Measurements from ENCODE around the gene TRPC4AP. TPM values are rescaled to one million over a fixed set of nuclear protein-coding genes. Genes with fewer than 3 reads are reported as not detected.

The TRPC4AP gene
- total and polyA plus RNA-seq, 2 of the 8 experiments (the other 6 are each of a cell fraction or from before 2014, with no cell fraction given), result 73.1 to 74.8 TPM

DNA sequence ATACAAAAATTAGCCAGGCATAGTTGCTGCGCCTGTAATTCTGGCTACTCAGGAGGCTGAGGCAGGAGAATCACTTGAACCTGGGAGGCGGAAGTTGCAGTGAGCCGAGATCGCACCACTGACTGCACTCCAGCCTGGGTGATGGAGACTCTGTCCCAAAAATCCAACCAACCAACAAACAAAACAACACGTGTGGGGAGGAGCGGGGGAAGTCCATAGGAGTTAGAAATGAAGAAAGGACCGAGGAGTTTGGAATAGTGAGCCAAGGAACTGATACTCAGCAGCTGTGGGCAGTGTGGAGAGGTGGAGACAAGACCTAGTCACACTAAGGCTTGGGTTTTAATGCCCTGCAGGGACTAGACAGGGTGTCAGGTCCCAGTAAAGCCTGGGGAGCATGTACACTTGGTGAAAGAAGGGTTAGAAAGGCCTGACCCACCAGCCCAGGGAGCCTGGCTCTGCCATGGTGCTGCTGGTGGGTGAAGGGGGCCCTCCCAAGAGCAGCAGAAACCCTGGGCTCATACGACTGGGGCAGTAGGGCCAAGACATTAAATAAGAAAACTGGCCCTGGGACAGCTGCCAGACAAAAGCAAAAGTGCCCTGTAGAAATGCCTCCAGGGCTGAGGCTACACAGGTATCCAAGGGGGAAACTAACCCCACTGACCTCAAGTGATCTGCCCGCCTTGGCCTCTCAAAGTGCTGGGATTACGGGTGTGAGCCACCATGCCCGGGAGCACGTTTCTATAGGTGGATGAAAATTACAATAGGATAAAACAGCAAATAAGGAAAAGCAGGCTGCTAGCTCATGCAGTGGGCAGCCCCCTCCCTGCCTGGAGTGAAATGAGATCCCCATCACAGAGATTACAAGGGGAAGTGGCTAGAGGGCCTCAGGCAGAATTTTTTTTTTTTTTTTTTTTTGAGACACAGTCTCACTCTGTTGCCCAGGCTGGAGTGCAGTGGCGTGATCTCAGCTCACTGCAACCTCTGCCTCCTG, 78.9 kb downstream of the TRPC4AP start (continued):
- TF ChIP-seq, protein P1, sequence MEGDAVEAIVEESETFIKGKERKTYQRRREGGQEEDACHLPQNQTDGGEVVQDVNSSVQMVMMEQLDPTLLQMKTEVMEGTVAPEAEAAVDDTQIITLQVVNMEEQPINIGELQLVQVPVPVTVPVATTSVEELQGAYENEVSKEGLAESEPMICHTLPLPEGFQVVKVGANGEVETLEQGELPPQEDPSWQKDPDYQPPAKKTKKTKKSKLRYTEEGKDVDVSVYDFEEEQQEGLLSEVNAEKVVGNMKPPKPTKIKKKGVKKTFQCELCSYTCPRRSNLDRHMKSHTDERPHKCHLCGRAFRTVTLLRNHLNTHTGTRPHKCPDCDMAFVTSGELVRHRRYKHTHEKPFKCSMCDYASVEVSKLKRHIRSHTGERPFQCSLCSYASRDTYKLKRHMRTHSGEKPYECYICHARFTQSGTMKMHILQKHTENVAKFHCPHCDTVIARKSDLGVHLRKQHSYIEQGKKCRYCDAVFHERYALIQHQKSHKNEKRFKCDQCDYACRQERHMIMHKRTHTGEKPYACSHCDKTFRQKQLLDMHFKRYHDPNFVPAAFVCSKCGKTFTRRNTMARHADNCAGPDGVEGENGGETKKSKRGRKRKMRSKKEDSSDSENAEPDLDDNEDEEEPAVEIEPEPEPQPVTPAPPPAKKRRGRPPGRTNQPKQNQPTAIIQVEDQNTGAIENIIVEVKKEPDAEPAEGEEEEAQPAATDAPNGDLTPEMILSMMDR (IDR thresholded peaks at IDR 0.05; ENCODE audit: control extremely low read depth in 1 of 3, insufficient read depth in 1 of 3, low read depth in 1 of 3, low read length in 3 of 3), result no peak
- no peak for TF ChIP-seq NANOG (IDR thresholded peaks at IDR 0.05; ENCODE audit: insufficient read depth, low read depth, low read length, poor library complexity, severe bottlenecking)
- no peak for TF ChIP-seq TEAD4 (IDR thresholded peaks at IDR 0.05; ENCODE audit: low read depth, low read length)
- TF ChIP-seq SIRT6 (IDR thresholded peaks at IDR 0.05; ENCODE audit: low read length), result no peak
- TF ChIP-seq POU5F1 (IDR thresholded peaks at IDR 0.05; ENCODE audit: low read depth, low read length), result no peak
- TF ChIP-seq, protein P2, sequence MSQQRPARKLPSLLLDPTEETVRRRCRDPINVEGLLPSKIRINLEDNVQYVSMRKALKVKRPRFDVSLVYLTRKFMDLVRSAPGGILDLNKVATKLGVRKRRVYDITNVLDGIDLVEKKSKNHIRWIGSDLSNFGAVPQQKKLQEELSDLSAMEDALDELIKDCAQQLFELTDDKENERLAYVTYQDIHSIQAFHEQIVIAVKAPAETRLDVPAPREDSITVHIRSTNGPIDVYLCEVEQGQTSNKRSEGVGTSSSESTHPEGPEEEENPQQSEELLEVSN (IDR thresholded peaks at IDR 0.05), result no peak
- no peak for TF ChIP-seq KDM4A (IDR thresholded peaks at IDR 0.05; ENCODE audit: low read depth, low read length, severe bottlenecking)
- no peak for TF ChIP-seq EGR1 (IDR thresholded peaks at IDR 0.05; ENCODE audit: borderline replicate concordance, low read depth, low read length)

Data from H1 (cell line).